Activated CD8-positive, alpha-beta T cell treated with anti-CD3 and anti-CD28 coated beads, Interleukin-2, amount 10 ng/mL, durations not matched to agents 7 days and 5 days (primary cell): ENCODE results near the gene DHRS1. TPM values are rescaled to one million over a fixed set of nuclear protein-coding genes. Genes with fewer than 3 reads are reported as not detected.
A peak's percentile ranks its signal among the peaks of the same experiment; 100 is the strongest.

ENCODE experiments used
- ATAC-seq: fragments of 150-1000 bp; cut with Tn5 transposase; one replicate; pipeline ENCODE4 v1.10.0; 2021; ENCODE audit warnings: moderate library complexity
- CTCF ChIA-PET: fragments of 350-600 bp; sonication (Branson Sonifier 250); formaldehyde crosslinking; loops from one replicate; lab custom pipeline; 2021; ENCODE audit warnings: antibody characterized with exemption; lab: Charles Lee
- POLR2A ChIA-PET: fragments of 350-600 bp; sonication (Branson Sonifier 250); formaldehyde crosslinking; loops from one replicate; lab custom pipeline; 2021; ENCODE audit warnings: antibody characterized with exemption; lab: Charles Lee
- DNase-seq: peaks from one replicate; pipeline ENCODE4 v3.0.0-alpha.2; 2020
- H3K27ac Mint-ChIP-seq: one replicate; pipeline ENCODE4 v1.8.0; 2021; ENCODE audit warnings: mild to moderate bottlenecking, mixed read lengths
- H3K27me3 Mint-ChIP-seq: one replicate; pipeline ENCODE4 v1.8.0; 2021; ENCODE audit warnings: low read depth, mixed read lengths
- H3K36me3 Mint-ChIP-seq: one replicate; pipeline ENCODE4 v1.8.0; 2021; ENCODE audit warnings: low read depth, mixed read lengths
- H3K4me1 Mint-ChIP-seq: one replicate; pipeline ENCODE4 v1.8.0; 2021; ENCODE audit warnings: low read depth, mixed read lengths
- H3K4me3 Mint-ChIP-seq: one replicate; pipeline ENCODE4 v1.8.0; 2021; ENCODE audit warnings: mild to moderate bottlenecking, mixed read lengths
- H3K9me3 Mint-ChIP-seq: one replicate; pipeline ENCODE4 v1.8.0; 2022; ENCODE audit warnings: mixed read lengths; ENCODE audit not compliant: insufficient read depth
- total RNA-seq, 2 experiments: library from RNA; stranded (reverse); gene quantifications; one replicate each; pipeline ENCODE4 v1.2.3, GENCODE V29; 2021

Gene DHRS1
- total RNA-seq, 2 experiments from 2014 or later = 28.6 to 33.9 TPM

DNA sequence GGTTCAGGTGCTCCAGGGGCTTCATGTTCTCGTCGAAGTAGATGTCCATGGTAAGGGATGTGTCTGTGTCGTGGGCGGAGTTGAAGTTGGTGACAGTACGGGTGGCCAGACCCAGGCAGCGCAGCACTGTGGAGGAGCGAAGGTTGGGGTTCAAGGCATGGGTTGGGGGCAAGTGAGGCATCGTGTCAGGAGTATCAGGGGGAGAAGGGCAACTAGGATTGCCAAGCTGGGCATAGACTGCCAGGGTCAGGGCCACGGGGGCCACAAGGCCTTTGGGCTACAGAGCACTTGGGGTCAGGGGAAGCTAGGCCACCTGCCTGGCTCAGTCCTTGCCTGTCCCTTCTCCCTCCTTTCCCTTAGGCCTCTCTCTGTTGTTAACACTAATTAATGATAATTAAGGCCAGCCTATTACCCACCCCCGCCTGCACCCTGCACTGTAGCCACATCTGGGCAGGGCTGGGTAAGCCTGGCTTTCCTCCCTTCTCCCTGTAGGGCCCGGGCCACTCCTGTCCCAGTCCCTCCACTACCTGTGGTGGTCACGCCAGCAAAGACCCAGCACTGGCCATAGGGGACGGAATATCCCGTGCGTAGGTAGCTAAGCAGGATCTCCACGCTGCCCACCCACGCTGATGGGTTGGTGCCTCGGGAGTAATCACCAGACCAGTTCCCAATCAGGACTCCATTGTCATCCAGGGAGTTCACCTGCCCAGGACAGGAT, 40.9 kb downstream of the DHRS1 start:
- POLR2A ChIA-PET = interaction anchor here (1.2 to 2.9 kb wide), 2 partner anchors 12 to 41 kb away, joined by 3 to 13 read pairs; partner anchors contain the start of genes DHRS1, NOP9 and RABGGTA
- CTCF ChIA-PET = interaction anchor here (1.9 to 4.2 kb wide), 2 partner anchors 11 to 12 kb away, joined by 5 to 16 read pairs; partner anchors contain the start of gene RABGGTA
- Mint-ChIP-seq H3K4me1 (no peaks in the 10 kb centered on the region), H3K9me3 (no peaks in the 10 kb centered on the region), H3K27ac (no peak overlapping the region), H3K27me3 (no peaks in the 10 kb centered on the region), H3K4me3 (no peak overlapping the region), H3K36me3 (peaks cover 6% of the 10 kb centered on the region)
- no peak for DNase-seq
- ATAC-seq = no peak

GRCh38 chr14:24258119-24258518, 41.5 kb downstream of the DHRS1 start:
- no peaks in the 10 kb centered on the region for H3K27me3 Mint-ChIP-seq
- ChIA-PET POLR2A (interaction anchor here (1.2 to 2.9 kb wide), 2 partner anchors 13 to 16 kb away, joined by 5 to 13 read pairs; partner anchors contain the start of genes RABGGTA and TINF2), CTCF (interaction anchor here (1.9 to 4.2 kb wide), 2 partner anchors 10 to 12 kb away, joined by 5 to 16 read pairs; partner anchors contain the start of gene RABGGTA)
- no peak overlapping the region for H3K4me3 Mint-ChIP-seq
- H3K27ac Mint-ChIP-seq = no peak overlapping the region
- peaks cover 6% of the 10 kb centered on the region for H3K36me3 Mint-ChIP-seq
- no peaks in the 10 kb centered on the region for H3K9me3 Mint-ChIP-seq
- H3K4me1 Mint-ChIP-seq = no peaks in the 10 kb centered on the region
- ATAC-seq (no peak), DNase-seq (no peak)

DNA sequence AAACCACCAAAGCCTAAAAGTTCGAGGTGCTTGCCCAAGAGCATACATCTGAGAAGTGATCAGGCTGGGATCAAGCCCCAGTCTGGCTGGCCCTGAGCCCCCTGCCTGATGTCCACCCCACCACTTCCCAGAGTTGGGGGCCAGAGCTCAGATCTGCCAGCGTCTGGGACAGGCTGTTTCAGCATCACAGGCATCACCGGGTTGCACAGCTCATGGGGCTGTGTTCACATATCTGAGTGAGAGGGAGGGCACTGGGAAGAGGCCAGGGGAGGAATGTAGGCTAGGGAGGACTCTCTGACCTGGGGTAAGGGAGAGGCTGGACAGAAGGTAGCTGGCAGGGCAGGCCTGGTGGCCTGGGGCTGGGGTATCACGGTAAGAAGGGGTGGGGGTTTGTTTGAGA, 42.6 kb downstream of the DHRS1 start:
- ChIA-PET CTCF (interaction anchor here (0.8 to 4.2 kb wide), 6 partner anchors 9 to 52 kb away, joined by 3 to 16 read pairs (median 4); partner anchors contain the start of genes RABGGTA and TINF2), POLR2A (interaction anchor here (1.2 to 2.9 kb wide), 2 partner anchors 14 to 15 kb away, joined by 5 to 13 read pairs; partner anchors contain the start of genes RABGGTA and TINF2)
- no peak overlapping the region for H3K27ac Mint-ChIP-seq
- no peaks in the 10 kb centered on the region for H3K4me1 Mint-ChIP-seq
- DNase-seq (no peak), ATAC-seq (no peak)
- peaks cover 6% of the 10 kb centered on the region for H3K36me3 Mint-ChIP-seq
- no peaks in the 10 kb centered on the region for H3K9me3 Mint-ChIP-seq
- no peak overlapping the region for H3K4me3 Mint-ChIP-seq
- H3K27me3 Mint-ChIP-seq = no peaks in the 10 kb centered on the region

DNA sequence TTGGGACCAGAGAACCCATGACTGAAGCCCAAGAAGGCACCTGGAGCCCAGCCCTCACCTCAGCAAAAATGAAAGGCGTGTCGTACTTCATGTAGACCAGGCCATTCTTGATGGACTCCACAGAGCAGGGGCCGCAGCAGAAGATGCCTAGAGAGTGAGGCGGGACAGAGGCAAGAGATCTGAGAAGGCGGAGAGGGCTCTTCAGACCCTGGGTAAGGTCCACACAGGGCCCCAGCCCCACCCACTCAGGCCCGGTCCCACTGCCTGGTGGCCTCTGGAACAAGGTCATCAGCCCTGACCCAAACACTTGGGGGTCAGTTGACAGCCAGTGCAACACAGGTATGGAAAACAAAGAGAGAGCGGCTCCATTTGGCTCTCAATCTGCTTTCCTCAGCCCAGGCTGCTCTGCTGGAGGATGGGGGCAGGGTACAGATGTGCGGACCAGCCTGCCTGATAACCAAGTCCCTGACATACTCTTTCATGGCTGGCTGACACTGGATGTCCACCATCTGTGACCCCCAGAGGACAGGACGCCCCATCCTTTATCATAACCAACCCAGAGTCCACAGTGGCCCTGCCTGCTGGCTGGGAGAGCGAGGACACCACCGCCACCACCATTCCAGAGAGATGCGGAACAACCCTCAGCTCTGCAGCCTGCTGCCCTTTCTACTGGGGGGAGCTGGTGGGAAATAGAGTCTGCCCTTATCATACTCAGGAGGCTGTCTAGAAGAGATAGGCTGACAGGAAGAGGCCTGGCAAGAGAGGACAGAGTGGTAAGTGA, 43.5 kb downstream of the DHRS1 start:
- Mint-ChIP-seq H3K36me3 (peaks cover 6% of the 10 kb centered on the region), H3K27me3 (no peaks in the 10 kb centered on the region), H3K4me1 (peaks cover 6% of the 10 kb centered on the region), H3K4me3 (no peak overlapping the region), H3K9me3 (no peaks in the 10 kb centered on the region), H3K27ac (no peak overlapping the region)
- no peak for ATAC-seq
- POLR2A ChIA-PET = interaction anchor here (2.9 kb wide), 1 partner anchor 15 kb away, joined by 13 read pairs; the partner anchor contains the start of gene RABGGTA
- no peak for DNase-seq
- CTCF ChIA-PET = interaction anchor here (0.8 to 4.2 kb wide), 5 partner anchors 9 to 52 kb away, joined by 3 to 16 read pairs (median 4); partner anchors contain the start of genes RABGGTA and TINF2

DNA sequence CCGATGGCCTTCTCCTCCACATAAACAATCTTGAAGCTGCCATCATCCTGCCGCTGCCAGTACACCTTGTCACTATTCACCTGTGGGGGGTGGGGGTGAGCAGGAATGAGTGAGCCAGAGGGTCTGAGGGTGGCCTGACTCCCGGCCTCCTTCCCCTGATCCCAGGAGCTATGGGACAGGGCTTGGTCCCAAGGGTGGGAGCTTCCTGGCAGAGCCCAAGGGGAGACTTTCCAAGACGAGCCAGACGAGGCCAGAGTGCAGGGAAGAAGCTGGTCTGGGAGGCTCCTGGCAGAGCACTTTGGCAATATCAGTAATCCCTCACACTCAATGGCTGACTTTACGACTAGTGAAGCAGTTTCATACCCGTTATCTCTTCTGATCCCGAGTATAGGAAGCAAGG, 44.1 kb downstream of the DHRS1 start:
- ChIA-PET CTCF (interaction anchor here (1.5 to 4.2 kb wide), 3 partner anchors 13 to 53 kb away, joined by 7 to 16 read pairs (median 9); partner anchors contain the start of genes CIDEB, RABGGTA and TINF2), POLR2A (interaction anchor here (2.9 kb wide), 1 partner anchor 16 kb away, joined by 13 read pairs; the partner anchor contains the start of gene RABGGTA)
- H3K9me3 Mint-ChIP-seq = no peaks in the 10 kb centered on the region
- H3K4me1 Mint-ChIP-seq = peaks cover 13% of the 10 kb centered on the region
- H3K27ac Mint-ChIP-seq = no peak overlapping the region
- DNase-seq (no peak), ATAC-seq (no peak)
- H3K36me3 Mint-ChIP-seq = peaks cover 6% of the 10 kb centered on the region
- no peaks in the 10 kb centered on the region for H3K27me3 Mint-ChIP-seq
- H3K4me3 Mint-ChIP-seq = no peak overlapping the region

GRCh38 chr14:24254630-24255392, 44.8 kb downstream of the DHRS1 start:
- no peak for ATAC-seq
- POLR2A ChIA-PET = interaction anchor here (5.0 kb wide), 1 partner anchor 12 kb away, joined by 20 read pairs; the partner anchor contains the start of gene TINF2
- Mint-ChIP-seq H3K36me3 (peaks cover 7% of the 10 kb centered on the region), H3K27me3 (no peaks in the 10 kb centered on the region), H3K9me3 (no peaks in the 10 kb centered on the region), H3K4me3 (no peak overlapping the region), H3K27ac (no peak overlapping the region), H3K4me1 (peaks cover 19% of the 10 kb centered on the region)
- CTCF ChIA-PET = interaction anchor here (1.5 to 4.2 kb wide), 3 partner anchors 12 to 53 kb away, joined by 7 to 16 read pairs (median 9); partner anchors contain the start of genes CIDEB, RABGGTA and TINF2
- no peak for DNase-seq

DNA sequence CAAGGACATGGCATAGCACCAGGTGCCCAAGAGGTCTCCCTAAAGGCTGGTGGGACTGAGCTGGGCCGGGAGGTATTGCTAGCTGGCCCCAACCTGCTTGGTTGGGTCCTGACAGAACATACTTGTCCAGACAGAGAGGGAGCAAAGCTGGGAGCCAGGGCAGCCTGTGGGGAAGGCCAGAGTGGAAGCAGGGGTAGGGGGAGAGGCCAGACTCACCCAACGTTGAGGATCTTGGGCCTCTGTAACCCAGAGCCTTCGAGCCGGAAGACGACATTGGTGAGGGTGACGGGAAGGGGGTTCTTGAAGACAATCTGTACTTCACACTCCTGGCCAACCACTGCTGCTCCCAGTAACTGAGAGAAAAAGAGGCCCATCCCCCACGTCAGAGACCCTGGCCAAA, 45.6 kb downstream of the DHRS1 start:
- H3K27me3 Mint-ChIP-seq = no peaks in the 10 kb centered on the region
- H3K9me3 Mint-ChIP-seq = no peaks in the 10 kb centered on the region
- no peak overlapping the region for H3K4me3 Mint-ChIP-seq
- H3K27ac Mint-ChIP-seq = peak overlapping the region; percentile 36
- ChIA-PET CTCF (interaction anchor here (3.9 to 21.9 kb wide), 2 partner anchors 12 to 48 kb away, joined by 28 to 801 read pairs; partner anchors contain the start of genes CIDEB, DHRS1, LTB4R and LTB4R2), POLR2A (interaction anchor here (2.4 to 5.0 kb wide), 2 partner anchors 11 to 17 kb away, joined by 7 to 20 read pairs; partner anchors contain the start of genes RABGGTA and TINF2)
- no peak for DNase-seq
- peaks cover 10% of the 10 kb centered on the region for H3K36me3 Mint-ChIP-seq
- no peak for ATAC-seq
- H3K4me1 Mint-ChIP-seq = peaks cover 28% of the 10 kb centered on the region

- H3K36me3 Mint-ChIP-seq = peaks cover 13% of the 10 kb centered on the region
- H3K27me3 Mint-ChIP-seq = no peaks in the 10 kb centered on the region
- no peak overlapping the region for H3K27ac Mint-ChIP-seq
- DNase-seq (no peak), ATAC-seq (no peak)
- POLR2A ChIA-PET = interaction anchor here (0.6 to 5.0 kb wide), 3 partner anchors 10 to 19 kb away, joined by 3 to 20 read pairs (median 7); partner anchors contain the start of genes RABGGTA and TINF2
- no peak overlapping the region for H3K4me3 Mint-ChIP-seq
- CTCF ChIA-PET = interaction anchor here (0.9 to 21.9 kb wide), 5 partner anchors 10 to 179 kb away, joined by 3 to 801 read pairs (median 28); partner anchors contain the start of genes CIDEB, DHRS1, LTB4R and LTB4R2
- no peaks in the 10 kb centered on the region for H3K9me3 Mint-ChIP-seq
- peaks cover 42% of the 10 kb centered on the region for H3K4me1 Mint-ChIP-seq
These were observed 47.1 kb downstream of the DHRS1 start for GRCh38 chr14:24252289-24253124.

GRCh38 chr14:24251880-24252288, 47.7 kb downstream of the DHRS1 start:
- Mint-ChIP-seq H3K36me3 (peaks cover 15% of the 10 kb centered on the region), H3K4me3 (no peak overlapping the region), H3K27ac (no peak overlapping the region), H3K4me1 (peaks cover 46% of the 10 kb centered on the region), H3K27me3 (no peaks in the 10 kb centered on the region), H3K9me3 (no peaks in the 10 kb centered on the region)
- no peak for DNase-seq
- POLR2A ChIA-PET = interaction anchor here (1.4 to 5.0 kb wide), 3 partner anchors 9 to 48 kb away, joined by 4 to 20 read pairs (median 7); partner anchors contain the start of genes DHRS1, NOP9, RABGGTA and TINF2
- no peak for ATAC-seq
- CTCF ChIA-PET = interaction anchor here (0.7 to 21.9 kb wide), 7 partner anchors 10 to 180 kb away, joined by 3 to 801 read pairs (median 6); partner anchors contain the start of genes CIDEB, DHRS1, LTB4R and LTB4R2
